Fibroblast of skin of right biceps (primary cell): ENCODE results near the gene KANSL2.
"Not testable (repeated sequence)": the region's sequence is repeated elsewhere in the genome, so short reads cannot be mapped to it uniquely, and the experiment has no call there.

Source experiments
- DNase-seq: peaks from one replicate; pipeline ENCODE4 v3.0.0-alpha.2; 2013

KANSL2 gene

DNA sequence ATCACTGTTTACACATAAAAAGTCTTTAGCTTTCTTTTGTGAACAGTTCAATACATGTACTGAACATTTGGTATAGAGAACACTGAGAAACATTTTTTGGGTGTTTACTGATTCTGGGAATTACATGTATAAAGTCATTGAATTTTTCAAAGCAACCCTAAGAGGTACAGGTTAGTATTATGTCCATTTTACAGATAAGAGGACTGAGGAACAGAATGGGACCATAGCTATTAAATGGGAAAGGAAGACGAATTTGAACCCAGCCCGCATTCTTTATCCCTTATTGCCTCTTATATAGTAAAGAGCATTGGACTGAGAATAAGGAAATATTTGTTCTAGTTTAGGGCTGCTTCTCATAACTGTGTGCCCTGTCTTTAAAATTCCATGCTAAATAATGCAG, 889 bp upstream of the KANSL2 start:
- DNase-seq: no peak

GRCh38 chr12:48682533-48682905, 481 bp upstream of the KANSL2 start:
- DNase-seq: not testable (repeated sequence)

DNA sequence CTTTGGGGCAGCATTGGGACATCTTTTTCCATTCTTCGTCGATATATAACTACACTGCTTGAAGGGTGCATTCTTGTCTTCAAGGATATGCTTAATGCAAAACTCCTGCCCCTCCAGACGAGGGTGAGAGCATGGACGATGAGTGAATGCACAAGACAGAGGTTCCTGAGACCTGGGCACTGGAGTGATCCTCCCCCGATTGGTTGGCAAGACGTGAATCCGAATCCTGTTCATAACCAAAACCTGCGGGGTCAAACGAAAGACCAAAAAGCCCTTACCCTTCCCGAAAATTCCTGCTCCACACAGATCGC, 684 bp downstream of the KANSL2 start:
- no peak for DNase-seq

DNA sequence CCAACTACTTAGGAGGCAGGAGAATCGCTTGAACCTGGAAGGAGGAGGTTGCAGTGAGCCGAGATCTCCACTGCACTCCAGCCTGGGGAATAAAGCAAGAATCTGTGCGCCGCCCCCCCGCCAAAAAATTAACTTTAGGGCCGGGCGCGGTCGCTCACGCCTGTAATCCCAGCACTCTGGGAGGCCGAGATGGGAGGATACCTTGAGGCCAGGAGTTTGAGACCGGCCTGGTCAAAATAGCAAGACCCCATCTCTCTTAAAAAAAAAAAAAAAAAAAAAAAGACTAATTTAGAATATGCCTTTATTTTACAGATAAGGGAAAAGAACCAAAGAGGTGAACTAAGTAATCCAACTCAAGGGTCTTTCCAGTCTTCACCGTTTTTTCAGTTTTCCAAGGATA, 1.2 kb downstream of the KANSL2 start:
- no peak for DNase-seq

- DNase-seq: no peak
Observed at GRCh38 chr12:48678551-48679185, 3.4 kb downstream of the KANSL2 start.

DNA sequence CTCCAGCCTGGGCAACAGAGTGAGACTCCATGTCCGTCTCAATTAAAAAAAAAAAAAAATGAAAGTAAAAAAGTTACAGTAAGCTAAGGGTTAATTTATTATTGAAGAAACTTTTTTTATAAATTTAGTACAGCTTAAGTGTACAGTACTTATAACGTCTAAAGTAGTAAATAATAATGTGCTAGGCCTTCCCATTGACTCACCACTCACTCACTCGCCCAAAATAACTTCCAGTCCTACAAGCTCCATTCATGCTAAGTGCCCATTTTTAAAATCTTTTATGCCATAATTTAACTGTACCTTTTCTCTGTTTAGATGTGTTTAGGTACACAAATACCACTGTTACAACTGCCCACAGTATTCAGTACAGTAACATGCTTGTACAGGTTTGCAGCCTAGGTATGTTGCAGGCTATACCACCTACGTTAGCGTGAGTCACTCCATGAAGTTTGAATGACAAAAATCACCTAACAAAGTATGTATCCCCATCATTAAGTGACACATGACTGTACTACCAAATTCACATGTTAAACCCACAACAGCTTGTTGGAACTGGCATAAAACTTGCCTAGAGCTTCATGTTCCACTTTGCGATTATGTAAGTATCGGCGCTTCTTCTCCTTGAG, 10.7 kb downstream of the KANSL2 start:
- DNase-seq: peak; percentile 29

- DNase-seq: no peak
Observed at GRCh38 chr12:48668996-48669395, 13.0 kb downstream of the KANSL2 start.

- DNase-seq: no peak
Observed at GRCh38 chr12:48659863-48660262, 22.2 kb downstream of the KANSL2 start.

- peak; percentile 31 for DNase-seq
Observed at GRCh38 chr12:48651681-48652080, 30.4 kb downstream of the KANSL2 start.

DNA sequence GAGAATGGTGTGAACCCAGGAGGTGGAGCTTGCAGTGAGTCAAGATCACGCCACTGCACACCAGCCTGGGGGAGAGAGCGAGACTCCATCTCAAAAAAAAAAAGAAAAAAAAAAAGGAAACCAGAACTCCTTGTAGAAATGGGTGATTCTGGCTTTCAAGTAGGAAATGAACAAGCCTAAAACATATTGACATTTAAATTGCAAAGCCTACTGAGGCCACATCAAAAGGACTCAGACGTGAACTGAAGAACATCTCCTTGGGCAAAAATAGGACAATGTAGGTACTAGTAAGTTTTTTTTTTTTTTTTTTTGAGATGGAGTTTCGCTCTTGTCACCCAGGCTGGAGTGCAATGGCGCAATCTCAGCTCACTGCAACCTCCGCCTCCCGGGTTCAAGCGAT, 36.7 kb downstream of the KANSL2 start:
- not testable (repeated sequence) for DNase-seq

DNA sequence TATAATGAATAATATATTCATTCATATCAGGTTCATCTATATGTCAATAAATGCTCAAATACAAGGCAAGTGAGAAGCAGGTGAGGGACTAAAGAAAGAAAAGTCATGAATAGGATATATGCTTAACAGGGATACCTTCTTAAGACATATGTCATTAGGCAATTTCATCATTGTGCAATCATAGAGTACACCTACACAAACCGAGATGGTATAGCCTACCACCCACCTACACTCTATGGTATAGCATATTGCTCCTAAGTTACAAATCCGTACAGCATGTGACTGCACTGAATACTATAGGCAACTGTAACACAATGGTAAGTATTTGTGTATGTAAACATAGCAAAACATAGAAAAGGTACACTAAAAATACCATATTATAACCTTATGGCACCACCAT, 39.0 kb downstream of the KANSL2 start:
- no peak for DNase-seq

DNA sequence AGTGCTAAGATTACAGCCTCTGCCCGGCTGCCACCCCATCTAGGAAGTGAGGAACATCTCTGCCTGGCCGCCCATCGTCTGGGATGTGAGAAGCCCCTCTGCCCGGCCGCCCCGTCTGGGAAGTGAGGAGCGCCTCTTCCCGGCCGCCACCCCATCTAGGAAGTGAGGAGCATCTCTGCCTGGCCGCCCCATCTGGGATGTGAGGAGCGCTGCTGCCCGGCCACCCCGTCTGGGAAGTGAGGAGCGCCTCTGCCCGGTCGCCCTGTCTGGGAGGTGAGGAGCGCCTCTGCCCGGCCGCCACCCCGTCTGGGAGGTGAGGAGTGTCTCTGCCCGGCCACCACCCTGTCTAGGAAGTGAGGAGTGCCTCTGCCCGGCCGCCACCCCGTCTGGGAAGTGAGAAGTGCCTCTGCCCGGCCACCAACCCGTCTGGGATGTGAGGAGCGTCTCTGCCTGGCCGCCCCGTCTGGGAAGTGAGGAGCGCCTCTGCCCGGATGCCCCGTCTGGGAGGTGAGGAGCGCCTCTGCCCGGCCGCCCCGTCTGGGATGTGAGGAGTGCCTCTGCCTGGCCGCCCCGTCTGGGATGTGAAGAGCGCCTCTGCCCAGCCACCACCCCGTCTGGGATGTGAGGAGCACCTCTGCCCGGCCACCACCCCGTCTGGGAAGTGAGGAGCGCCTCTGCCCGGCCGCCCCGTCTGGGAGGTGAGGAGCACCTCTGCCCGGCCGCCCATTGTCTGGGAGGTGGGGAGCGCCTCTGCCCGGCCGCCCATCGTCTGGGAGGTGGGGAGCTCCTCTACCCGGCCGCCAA, 40.1 kb downstream of the KANSL2 start:
- DNase-seq: not testable (repeated sequence)

GRCh38 chr12:48640854-48641253, 41.2 kb downstream of the KANSL2 start:
- no peak for DNase-seq

GRCh38 chr12:48640428-48640827, 41.6 kb downstream of the KANSL2 start:
- no peak for DNase-seq

- DNase-seq: no peak
Observed at GRCh38 chr12:48631071-48631470, 51.0 kb downstream of the KANSL2 start.

GRCh38 chr12:48630346-48630745, 51.7 kb downstream of the KANSL2 start:
- DNase-seq: no peak

DNA sequence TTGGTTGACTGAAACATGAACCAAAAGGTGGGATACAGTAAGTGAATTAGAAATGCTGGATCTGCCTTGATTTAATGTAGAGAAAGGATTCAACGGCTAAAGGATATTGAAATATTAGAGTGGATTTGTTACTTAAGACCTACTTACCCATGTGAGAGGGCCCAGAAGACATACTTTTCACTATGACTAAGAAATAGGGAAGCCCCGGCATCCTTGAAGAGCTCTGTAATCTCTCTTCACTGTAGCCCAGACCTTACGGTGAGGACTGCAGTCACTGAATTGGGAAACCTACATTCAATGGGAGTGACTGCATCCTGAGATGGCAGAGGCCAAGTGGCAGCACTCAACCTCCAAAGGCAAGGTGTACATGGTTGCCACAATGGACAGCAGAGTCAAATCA, 52.5 kb downstream of the KANSL2 start:
- no peak for DNase-seq

DNA sequence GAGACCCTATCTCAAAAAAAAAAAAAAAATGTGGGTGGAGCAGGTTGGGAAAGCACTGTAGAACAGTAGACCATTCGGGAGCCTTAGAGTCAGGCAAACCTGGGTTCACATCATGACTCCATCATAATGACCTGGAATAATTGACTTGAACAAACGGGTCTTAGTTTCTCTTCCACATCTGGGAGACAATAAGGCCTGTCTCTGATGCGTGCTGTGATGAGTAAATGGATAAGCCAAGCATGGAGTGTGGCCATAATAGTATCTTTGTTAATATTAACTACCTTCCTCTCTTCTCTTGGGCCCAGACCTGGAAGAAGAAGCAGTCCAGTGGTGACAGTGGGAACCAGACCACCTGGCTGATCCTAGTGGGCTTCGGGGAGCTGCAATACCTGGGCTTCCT, 54.5 kb downstream of the KANSL2 start:
- no peak for DNase-seq

DNA sequence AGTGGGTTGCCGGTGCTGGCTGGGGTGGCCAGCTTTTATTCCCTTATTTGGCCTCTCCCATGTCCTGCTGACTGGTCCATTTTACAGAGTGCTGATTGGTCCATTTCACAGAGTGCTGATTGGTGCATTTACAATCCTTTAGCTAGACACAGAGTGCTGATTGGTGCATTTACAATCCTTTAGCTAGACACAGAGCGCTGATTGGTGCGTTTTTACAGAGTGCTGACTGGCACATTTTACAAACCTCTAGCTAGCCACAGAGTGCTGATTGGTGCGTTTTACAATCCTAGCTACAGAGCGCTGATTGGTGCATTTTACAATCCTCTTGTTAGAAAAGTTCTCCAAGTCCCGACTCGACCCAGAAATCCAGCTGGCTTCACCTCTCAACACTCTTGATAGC, 59.0 kb downstream of the KANSL2 start:
- not testable (repeated sequence) for DNase-seq

DNA sequence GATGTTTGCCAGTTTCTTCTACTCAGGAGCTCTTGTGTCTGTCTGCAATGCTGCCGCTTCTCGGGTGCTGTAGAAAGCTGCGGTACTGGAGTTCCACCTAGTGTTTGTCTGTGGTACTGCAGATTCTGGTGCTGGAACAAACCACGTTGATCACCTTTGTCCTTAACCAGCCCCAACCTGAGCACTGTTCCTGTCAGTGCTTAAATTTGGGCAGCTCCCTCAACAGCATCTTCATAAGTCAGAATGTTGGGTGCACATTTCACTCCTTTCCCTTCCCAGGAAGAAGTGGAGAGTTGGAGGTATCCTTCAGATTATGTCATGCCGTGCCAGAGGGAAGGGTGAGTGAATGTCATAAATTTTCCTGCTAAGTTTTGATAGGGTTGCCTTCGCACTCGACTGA, 63.5 kb downstream of the KANSL2 start:
- peak; percentile 67 for DNase-seq

DNA sequence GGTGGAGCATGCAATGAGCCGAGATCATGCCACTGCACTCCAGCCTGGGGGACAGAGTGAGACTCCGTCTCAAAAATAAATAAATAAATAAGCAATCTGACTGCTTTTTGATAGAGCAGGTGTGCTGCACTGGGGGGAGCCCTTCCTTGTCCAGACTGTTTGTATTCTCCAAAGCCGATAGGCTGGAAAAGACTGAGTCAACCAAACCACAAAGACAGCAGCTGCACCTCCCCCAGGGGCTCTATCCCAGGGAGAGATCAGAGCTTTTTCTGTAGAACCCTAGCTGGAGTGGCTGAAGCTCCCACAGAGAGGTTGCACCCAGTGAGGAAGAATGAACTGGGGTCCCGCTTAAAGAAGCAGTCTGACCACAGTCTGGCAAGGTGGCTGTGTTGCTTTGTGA, 66.4 kb downstream of the KANSL2 start:
- DNase-seq: peak; percentile 22

- DNase-seq: no peak
Observed at GRCh38 chr12:48613321-48613720, 68.7 kb downstream of the KANSL2 start.
